GM06990 (cell line): ENCODE data around the gene OR51B2.

ENCODE experiments used
- DNase-seq: peaks from one replicate; pipeline ENCODE4 v3.0.0-alpha.2; 2011; ENCODE audit not compliant: insufficient read length; ENCODE audit errors: extremely low read depth
- H3K27me3 ChIP-seq: replicated peaks from 2 replicates; pipeline ENCODE4 v1.6.0; 2011; ENCODE audit warnings: low read length; ENCODE audit not compliant: control insufficient read depth, insufficient read depth
- H3K36me3 ChIP-seq: 2 replicates; pipeline ENCODE4 v1.5.1; 2011; ENCODE audit warnings: low read length; ENCODE audit not compliant: control insufficient read depth, insufficient read depth
- H3K4me3 ChIP-seq: replicated peaks from 2 replicates; pipeline ENCODE4 v1.5.1; 2011; ENCODE audit warnings: low read depth, mild to moderate bottlenecking, control low read depth, low read length
- TF ChIP-seq, protein P1 (sequence below): IDR thresholded peaks from 2 replicates; pipeline ENCODE4 v1.5.1; 2011; ENCODE audit warnings: low read length, control low read depth, mild to moderate bottlenecking, inconsistent platforms; ENCODE audit not compliant: insufficient read depth, poor library complexity, severe bottlenecking

Gene OR51B2

DNA sequence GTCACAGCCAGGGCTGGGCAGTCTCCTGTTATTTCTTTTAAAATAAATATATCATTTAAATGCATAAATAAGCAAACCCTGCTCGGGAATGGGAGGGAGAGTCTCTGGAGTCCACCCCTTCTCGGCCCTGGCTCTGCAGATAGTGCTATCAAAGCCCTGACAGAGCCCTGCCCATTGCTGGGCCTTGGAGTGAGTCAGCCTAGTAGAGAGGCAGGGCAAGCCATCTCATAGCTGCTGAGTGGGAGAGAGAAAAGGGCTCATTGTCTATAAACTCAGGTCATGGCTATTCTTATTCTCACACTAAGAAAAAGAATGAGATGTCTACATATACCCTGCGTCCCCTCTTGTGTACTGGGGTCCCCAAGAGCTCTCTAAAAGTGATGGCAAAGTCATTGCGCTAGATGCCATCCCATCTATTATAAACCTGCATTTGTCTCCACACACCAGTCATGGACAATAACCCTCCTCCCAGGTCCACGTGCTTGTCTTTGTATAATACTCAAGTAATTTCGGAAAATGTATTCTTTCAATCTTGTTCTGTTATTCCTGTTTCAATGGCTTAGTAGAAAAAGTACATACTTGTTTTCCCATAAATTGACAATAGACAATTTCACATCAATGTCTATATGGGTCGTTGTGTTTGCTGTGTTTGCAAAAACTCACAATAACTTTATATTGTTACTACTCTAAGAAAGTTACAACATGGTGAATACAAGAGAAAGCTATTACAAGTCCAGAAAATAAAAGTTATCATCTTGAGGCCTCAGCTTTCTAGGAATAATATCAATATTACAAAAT lies 35.8 kb downstream of the OR51B2 start:
- no peak overlapping the region for H3K4me3 ChIP-seq
- DNase-seq: no peak
- H3K36me3 ChIP-seq: no peaks in the 10 kb centered on the region
- TF ChIP-seq, protein P1, sequence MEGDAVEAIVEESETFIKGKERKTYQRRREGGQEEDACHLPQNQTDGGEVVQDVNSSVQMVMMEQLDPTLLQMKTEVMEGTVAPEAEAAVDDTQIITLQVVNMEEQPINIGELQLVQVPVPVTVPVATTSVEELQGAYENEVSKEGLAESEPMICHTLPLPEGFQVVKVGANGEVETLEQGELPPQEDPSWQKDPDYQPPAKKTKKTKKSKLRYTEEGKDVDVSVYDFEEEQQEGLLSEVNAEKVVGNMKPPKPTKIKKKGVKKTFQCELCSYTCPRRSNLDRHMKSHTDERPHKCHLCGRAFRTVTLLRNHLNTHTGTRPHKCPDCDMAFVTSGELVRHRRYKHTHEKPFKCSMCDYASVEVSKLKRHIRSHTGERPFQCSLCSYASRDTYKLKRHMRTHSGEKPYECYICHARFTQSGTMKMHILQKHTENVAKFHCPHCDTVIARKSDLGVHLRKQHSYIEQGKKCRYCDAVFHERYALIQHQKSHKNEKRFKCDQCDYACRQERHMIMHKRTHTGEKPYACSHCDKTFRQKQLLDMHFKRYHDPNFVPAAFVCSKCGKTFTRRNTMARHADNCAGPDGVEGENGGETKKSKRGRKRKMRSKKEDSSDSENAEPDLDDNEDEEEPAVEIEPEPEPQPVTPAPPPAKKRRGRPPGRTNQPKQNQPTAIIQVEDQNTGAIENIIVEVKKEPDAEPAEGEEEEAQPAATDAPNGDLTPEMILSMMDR: no peak
- no peaks in the 10 kb centered on the region for H3K27me3 ChIP-seq

DNA sequence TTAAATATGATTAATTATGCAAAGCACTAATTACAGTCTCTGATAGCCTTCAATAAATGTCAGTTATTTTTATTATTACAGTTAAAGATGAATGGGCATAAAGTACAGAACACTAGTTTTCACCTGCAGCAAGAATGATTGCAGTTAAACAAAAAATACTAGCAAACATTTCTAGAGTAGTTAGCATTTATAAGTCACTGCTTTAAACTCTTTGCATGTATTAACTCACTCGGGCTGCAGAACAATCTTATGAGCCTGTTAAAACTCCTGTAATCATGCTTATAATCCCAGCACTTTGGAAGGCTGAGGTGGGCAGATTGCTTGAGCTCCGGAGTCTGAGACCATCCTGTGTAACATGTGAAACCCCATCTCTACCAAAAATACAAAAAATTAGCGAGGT lies 37.2 kb downstream of the OR51B2 start:
- no peak overlapping the region for H3K4me3 ChIP-seq
- TF ChIP-seq, protein P1: no peak

DNA sequence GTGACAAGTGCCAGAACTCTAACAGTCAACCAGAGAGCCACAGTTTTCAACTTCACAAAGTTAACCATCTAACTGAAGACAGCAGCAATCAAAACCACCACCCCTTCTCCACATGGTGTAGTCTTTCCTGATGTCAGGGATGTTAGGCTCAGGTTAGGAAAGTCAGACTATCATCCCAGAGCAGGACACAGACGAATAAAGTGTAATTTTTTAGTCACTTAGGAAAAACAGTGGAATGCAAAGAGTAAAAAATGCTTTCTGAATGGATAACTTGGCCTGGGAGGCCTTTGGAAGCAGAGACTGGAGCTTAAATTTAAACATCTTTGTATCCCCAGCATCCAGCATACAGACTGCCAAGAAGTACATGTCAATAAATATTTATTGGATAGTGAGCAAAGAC lies 37.7 kb downstream of the OR51B2 start:
- TF ChIP-seq, protein P1: no peak
- DNase-seq: no peak
- no peak overlapping the region for H3K4me3 ChIP-seq
- no peaks in the 10 kb centered on the region for H3K27me3 ChIP-seq
- no peaks in the 10 kb centered on the region for H3K36me3 ChIP-seq

More for the DNA sequence above, 37.2 kb downstream of the OR51B2 start:
- no peak for DNase-seq
- Histone ChIP-seq H3K27me3 (no peaks in the 10 kb centered on the region), H3K36me3 (no peaks in the 10 kb centered on the region)

DNA sequence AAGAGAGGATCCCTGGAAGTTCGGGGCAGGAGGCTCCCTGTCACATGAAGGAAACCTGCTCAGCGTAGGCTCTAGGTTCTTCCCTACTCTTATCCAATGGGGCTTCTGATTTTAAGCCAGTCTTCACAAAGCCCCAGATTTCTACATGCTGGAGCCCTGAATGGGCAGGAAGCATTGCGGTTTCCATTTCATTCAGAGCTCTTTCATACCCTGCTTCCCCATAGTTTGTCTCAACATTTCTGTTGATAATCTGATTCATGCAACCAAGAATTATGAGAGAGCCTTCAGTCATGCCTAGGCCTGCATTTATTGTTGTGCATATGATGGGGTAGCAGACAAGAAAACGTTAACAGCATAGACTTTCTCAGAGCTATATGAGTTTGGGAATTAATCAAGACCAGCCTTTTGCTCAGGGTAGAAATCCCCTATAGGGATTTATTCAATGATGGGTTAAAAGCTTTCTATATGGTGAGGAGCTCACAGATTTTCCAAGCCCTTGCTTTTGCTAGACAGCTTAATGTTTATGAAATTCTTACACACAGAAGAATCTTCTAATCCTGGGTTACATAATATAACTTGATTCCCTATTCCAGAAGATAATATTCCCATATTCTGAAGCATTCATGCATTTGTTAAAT lies 38.3 kb downstream of the OR51B2 start:
- Histone ChIP-seq H3K4me3 (no peak overlapping the region), H3K36me3 (no peaks in the 10 kb centered on the region), H3K27me3 (no peaks in the 10 kb centered on the region)
- TF ChIP-seq, protein P1: no peak
- DNase-seq: no peak

DNA sequence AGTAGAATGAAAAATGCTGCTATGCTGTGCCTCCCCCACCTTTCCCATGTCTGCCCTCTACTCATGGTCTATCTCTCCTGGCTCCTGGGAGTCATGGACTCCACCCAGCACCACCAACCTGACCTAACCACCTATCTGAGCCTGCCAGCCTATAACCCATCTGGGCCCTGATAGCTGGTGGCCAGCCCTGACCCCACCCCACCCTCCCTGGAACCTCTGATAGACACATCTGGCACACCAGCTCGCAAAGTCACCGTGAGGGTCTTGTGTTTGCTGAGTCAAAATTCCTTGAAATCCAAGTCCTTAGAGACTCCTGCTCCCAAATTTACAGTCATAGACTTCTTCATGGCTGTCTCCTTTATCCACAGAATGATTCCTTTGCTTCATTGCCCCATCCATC lies 39.5 kb downstream of the OR51B2 start:
- Histone ChIP-seq H3K4me3 (no peak overlapping the region), H3K27me3 (no peaks in the 10 kb centered on the region), H3K36me3 (no peaks in the 10 kb centered on the region)
- TF ChIP-seq, protein P1: no peak
- no peak for DNase-seq
